GM19025 (cell line): ENCODE measurements around the gene ATP5F1E.
"Not testable (repeated sequence)": the region's sequence is repeated elsewhere in the genome, so short reads cannot be mapped to it uniquely, and the experiment has no call there.

ENCODE experiments used
- ATAC-seq: cut with Tn5 transposase; IDR thresholded peaks from one replicate; pipeline ENCODE4 v1.9.1; 2021; ENCODE audit warnings: mild to moderate bottlenecking, low read depth, moderate library complexity; ENCODE audit not compliant: unreplicated experiment

The ATP5F1E gene

GRCh38 chr20:59044295-59044694 is 12.2 kb upstream of the ATP5F1E start:
- no peak for ATAC-seq

GRCh38 chr20:59043698-59044097 is 11.6 kb upstream of the ATP5F1E start:
- ATAC-seq: no peak

GRCh38 chr20:59042796-59043631 is 10.9 kb upstream of the ATP5F1E start:
- peak; percentile 93 for ATAC-seq

GRCh38 chr20:59042151-59042795 is 10.1 kb upstream of the ATP5F1E start, which contains the start of gene PRELID3B:
Gene PRELID3B, minus strand, starts transcription at chr20:59042786. Its CDS starts 56 bp downstream, at chr20:59042730.
- peak; percentile 24 for ATAC-seq

- ATAC-seq: not testable (repeated sequence)
These were observed 9.4 kb upstream of the ATP5F1E start for GRCh38 chr20:59041487-59041886.

GRCh38 chr20:59040667-59041066 is 8.5 kb upstream of the ATP5F1E start:
- ATAC-seq: no peak

GRCh38 chr20:59039233-59039632 is 7.1 kb upstream of the ATP5F1E start:
- no peak for ATAC-seq

GRCh38 chr20:59037386-59037785 is 5.3 kb upstream of the ATP5F1E start:
- no peak for ATAC-seq

- no peak for ATAC-seq
These were observed 3.2 kb upstream of the ATP5F1E start for GRCh38 chr20:59035381-59035780.

GRCh38 chr20:59033616-59034165 is 1.6 kb upstream of the ATP5F1E start:
- no peak for ATAC-seq

GRCh38 chr20:59033093-59033492 is 958 bp upstream of the ATP5F1E start:
- ATAC-seq: no peak

- ATAC-seq: no peak
These were observed 551 bp upstream of the ATP5F1E start for GRCh38 chr20:59032713-59033059.

GRCh38 chr20:59031564-59032022 is 542 bp downstream of the ATP5F1E start:
- no peak for ATAC-seq

- no peak for ATAC-seq
These were observed 1.1 kb downstream of the ATP5F1E start for GRCh38 chr20:59030911-59031563.

GRCh38 chr20:59028812-59029211 is 3.3 kb downstream of the ATP5F1E start:
- ATAC-seq: no peak

- no peak for ATAC-seq
These were observed 4.3 kb downstream of the ATP5F1E start for GRCh38 chr20:59027741-59028320.

GRCh38 chr20:59026904-59027740 is 5.0 kb downstream of the ATP5F1E start:
- no peak for ATAC-seq

- no peak for ATAC-seq
These were observed 6.6 kb downstream of the ATP5F1E start for GRCh38 chr20:59025511-59025910.

- no peak for ATAC-seq
These were observed 7.0 kb downstream of the ATP5F1E start for GRCh38 chr20:59025086-59025485.

- no peak for ATAC-seq
These were observed 8.0 kb downstream of the ATP5F1E start for GRCh38 chr20:59024111-59024530.
